ENCODE measurements around the gene PNPT1. TPM values are rescaled to one million over a fixed set of nuclear protein-coding genes. Genes with fewer than 3 reads are reported as not detected.

PNPT1 gene
- total and polyA plus RNA-seq, 2 of the 8 experiments (the other 6 are each of a cell fraction or from before 2014, with no cell fraction given), result 8.3 to 40.2 TPM

DNA sequence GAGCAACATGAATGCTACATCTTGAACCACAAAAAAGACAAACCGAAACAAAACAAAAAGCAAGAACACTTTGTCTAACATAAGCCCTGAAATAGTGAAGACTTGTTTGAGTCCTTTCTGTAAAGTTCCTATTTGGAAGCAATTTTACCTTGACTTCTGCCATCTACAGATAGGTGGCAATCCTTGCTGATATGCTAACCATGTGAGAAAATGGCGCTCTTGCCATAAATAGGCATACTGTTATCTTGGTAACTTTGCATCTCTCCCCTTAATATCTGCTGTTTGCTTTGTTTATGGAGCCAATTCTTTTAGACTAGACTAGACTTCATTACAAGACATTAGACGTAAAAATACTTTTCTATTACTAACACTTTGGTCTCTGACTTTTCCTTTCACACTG is 49.4 kb upstream of the PNPT1 start:
- DNase-seq (ENCODE audit: low read depth in 1 of 2, low spot score in 2 of 2) (no peak), FAIRE-seq (no peak)
- Histone ChIP-seq H3K23ac (ENCODE audit: insufficient read length) (no peak overlapping the region), H3K4me1 (replicated peaks in 1 of 4; ENCODE audit: control insufficient read depth in 3 of 4, insufficient read depth in 4 of 4, low read length in 3 of 4) (no peaks in the 10 kb centered on the region), H3K9ac (replicated peaks in 1 of 4; ENCODE audit: extremely low read depth in 1 of 4, low read depth in 3 of 4, low read length in 3 of 4) (no peak overlapping the region), H4K20me1 (replicated peaks in 1 of 2; ENCODE audit: control insufficient read depth in 1 of 2, insufficient read depth in 2 of 2, low read length in 2 of 2) (no peaks in the 10 kb centered on the region), H3K9me3 (ENCODE audit: insufficient read depth in 2 of 2, low read depth in 1 of 2, low read length in 1 of 2) (no peaks in the 10 kb centered on the region), H2AK5ac (ENCODE audit: low read depth, low read length) (no peak overlapping the region), H3K36me3 (ENCODE audit: control insufficient read depth in 2 of 4, insufficient read depth in 4 of 4, low read length in 3 of 4) (no peaks in the 10 kb centered on the region), H3K27me3 (replicated peaks in 1 of 4; ENCODE audit: control insufficient read depth in 3 of 4, extremely low read depth in 1 of 4, insufficient read depth in 3 of 4, low read length in 3 of 4) (peaks cover 0 to 1% (median 0%) of the 10 kb centered on the region in 4 experiments; a peak in 1 of 7 replicates), H2BK15ac (ENCODE audit: low read length) (no peak overlapping the region), H4K91ac (replicated peaks; ENCODE audit: insufficient read length, low read length) (no peak overlapping the region), H4K5ac (ENCODE audit: insufficient read length, low read depth, low read length) (no peak overlapping the region), H3K79me1 (ENCODE audit: low read depth, low read length) (no peaks in the 10 kb centered on the region), H3K79me2 (ENCODE audit: control insufficient read depth in 1 of 2, insufficient read depth in 2 of 2, low read length in 2 of 2) (no peaks in the 10 kb centered on the region), H4K8ac (ENCODE audit: extremely low read depth, insufficient read depth, low read length) (no peak overlapping the region), H2BK5ac (ENCODE audit: low read depth, low read length) (no peak overlapping the region), H3K4me3 (ENCODE audit: extremely low read depth in 1 of 4, insufficient read depth in 2 of 4, low read depth in 3 of 4, low read length in 4 of 4) (no peak overlapping the region), H2BK20ac (ENCODE audit: low read length) (no peak overlapping the region), H2BK120ac (replicated peaks; ENCODE audit: low read depth, low read length) (no peak overlapping the region), H3K4me2 (ENCODE audit: insufficient read depth in 1 of 2, low read depth in 2 of 2, low read length in 2 of 2) (no peak overlapping the region), H3K18ac (ENCODE audit: extremely low read depth, low read length) (no peak overlapping the region), H3K27ac (ENCODE audit: low read depth, low read length) (no peak overlapping the region), H3K56ac (replicated peaks; ENCODE audit: insufficient read length, low read depth, low read length) (no peak overlapping the region), H3K23me2 (ENCODE audit: low read depth, low read length) (no peaks in the 10 kb centered on the region), H2BK12ac (ENCODE audit: low read depth, low read length) (no peak overlapping the region), H2AFZ (ENCODE audit: low read length) (no peak overlapping the region), H3K4ac (replicated peaks; ENCODE audit: insufficient read length, low read depth, low read length) (no peak overlapping the region), H3K14ac (ENCODE audit: insufficient read length) (no peak overlapping the region)
- ChIA-PET CTCF (ENCODE audit: partially characterized antibody) (no interaction called here), POLR2A (ENCODE audit: partially characterized antibody) (no interaction called here)
- 97% methylated on average over 3 of the region's 3 CpGs; no CpG with 5 or more reads in 1 of the 2 experiments for WGBS, 2 experiments (ENCODE audit: extremely low coverage in 1 of 2, insufficient coverage in 1 of 2, insufficient read length in 1 of 2, insufficient replicate concordance in 2 of 2, low coverage in 1 of 2, low lambda C conversion rate in 2 of 2, missing lambda C conversion rate in 1 of 2)
- TF ChIP-seq TEAD4 (IDR thresholded peaks at IDR 0.05; ENCODE audit: low read depth, low read length) (no peak), POLR2A (IDR thresholded peaks at IDR 0.05; ENCODE audit: control extremely low read depth in 1 of 2, low read depth in 2 of 2, low read length in 2 of 2) (no peak), SIRT6 (IDR thresholded peaks at IDR 0.05; ENCODE audit: low read length) (no peak), SRF (IDR thresholded peaks at IDR 0.05; ENCODE audit: low read depth, low read length) (no peak), BACH1 (IDR thresholded peaks at IDR 0.05; ENCODE audit: low read length) (no peak), TAF7 (optimal IDR thresholded peaks at IDR 0.05; ENCODE audit: borderline replicate concordance, low read depth, low read length) (no peak), BCL11A (IDR thresholded peaks at IDR 0.05; ENCODE audit: low read depth in 2 of 2, low read length in 2 of 2) (no peak), KDM5A (IDR thresholded peaks at IDR 0.05; ENCODE audit: low read length) (no peak), FOSL1 (IDR thresholded peaks at IDR 0.05; ENCODE audit: insufficient read depth, low read depth, low read length) (no peak), ZNF274 (IDR thresholded peaks at IDR 0.05; ENCODE audit: borderline replicate concordance, extremely low read depth, low read length) (no peak), HDAC2 (IDR thresholded peaks at IDR 0.05; ENCODE audit: borderline replicate concordance in 1 of 2, low read depth in 2 of 2, low read length in 2 of 2) (no peak), POU5F1 (IDR thresholded peaks at IDR 0.05; ENCODE audit: low read depth, low read length) (no peak), CHD2 (IDR thresholded peaks at IDR 0.05; ENCODE audit: low read length) (no peak), POLR2AphosphoS5 (IDR thresholded peaks at IDR 0.05; ENCODE audit: low read depth, low read length) (no peak), JUN (IDR thresholded peaks at IDR 0.05; ENCODE audit: low read depth, low read length) (no peak), HDAC6 (IDR thresholded peaks at IDR 0.05; ENCODE audit: low read depth, low read length) (no peak), EZH2 (IDR thresholded peaks at IDR 0.05; ENCODE audit: low read depth, low read length, severe bottlenecking) (no peak)
